ENCODE measurements around the gene MRPS23.

MRPS23 gene

GRCh38 chr17:57860414-57860999 lies 10.7 kb upstream of the MRPS23 start:
- no peak overlapping the region for H3K4me3 ChIP-seq (ENCODE audit: control insufficient read depth, low read depth, low read length)
- no peak for DNase-seq (ENCODE audit: low read depth)
- no peak for TF ChIP-seq CTCF (IDR thresholded peaks at IDR 0.05; ENCODE audit: control insufficient read depth, insufficient read depth, low read depth, low read length, missing control alignments)

GRCh38 chr17:57859601-57860413 lies 10.0 kb upstream of the MRPS23 start:
- TF ChIP-seq CTCF (IDR thresholded peaks at IDR 0.05; ENCODE audit: control insufficient read depth, insufficient read depth, low read depth, low read length, missing control alignments), result no peak
- H3K4me3 ChIP-seq (ENCODE audit: control insufficient read depth, low read depth, low read length), result no peak overlapping the region
- DNase-seq (ENCODE audit: low read depth), result no peak

GRCh38 chr17:57858838-57859237 lies 9.0 kb upstream of the MRPS23 start:
- TF ChIP-seq CTCF (IDR thresholded peaks at IDR 0.05; ENCODE audit: control insufficient read depth, insufficient read depth, low read depth, low read length, missing control alignments), result no peak
- H3K4me3 ChIP-seq (ENCODE audit: control insufficient read depth, low read depth, low read length), result no peak overlapping the region
- DNase-seq (ENCODE audit: low read depth), result no peak

- TF ChIP-seq CTCF (IDR thresholded peaks at IDR 0.05; ENCODE audit: control insufficient read depth, insufficient read depth, low read depth, low read length, missing control alignments), result no peak
- no peak overlapping the region for H3K4me3 ChIP-seq (ENCODE audit: control insufficient read depth, low read depth, low read length)
- no peak for DNase-seq (ENCODE audit: low read depth)
These were observed 7.2 kb upstream of the MRPS23 start for GRCh38 chr17:57856792-57857620.

GRCh38 chr17:57855391-57856035 lies 5.7 kb upstream of the MRPS23 start:
- no peak for TF ChIP-seq CTCF (IDR thresholded peaks at IDR 0.05; ENCODE audit: control insufficient read depth, insufficient read depth, low read depth, low read length, missing control alignments)

GRCh38 chr17:57853695-57854094 lies 3.9 kb upstream of the MRPS23 start:
- no peak for DNase-seq (ENCODE audit: low read depth)
- no peak for TF ChIP-seq CTCF (IDR thresholded peaks at IDR 0.05; ENCODE audit: control insufficient read depth, insufficient read depth, low read depth, low read length, missing control alignments)
- no peak overlapping the region for H3K4me3 ChIP-seq (ENCODE audit: control insufficient read depth, low read depth, low read length)

More at GRCh38 chr17:57855391-57856035, 5.7 kb upstream of the MRPS23 start:
- DNase-seq (ENCODE audit: low read depth), result no peak
- no peak overlapping the region for H3K4me3 ChIP-seq (ENCODE audit: control insufficient read depth, low read depth, low read length)

All from AG09309 (cell line).